ENCODE data around the gene RAD51B.

DNA sequence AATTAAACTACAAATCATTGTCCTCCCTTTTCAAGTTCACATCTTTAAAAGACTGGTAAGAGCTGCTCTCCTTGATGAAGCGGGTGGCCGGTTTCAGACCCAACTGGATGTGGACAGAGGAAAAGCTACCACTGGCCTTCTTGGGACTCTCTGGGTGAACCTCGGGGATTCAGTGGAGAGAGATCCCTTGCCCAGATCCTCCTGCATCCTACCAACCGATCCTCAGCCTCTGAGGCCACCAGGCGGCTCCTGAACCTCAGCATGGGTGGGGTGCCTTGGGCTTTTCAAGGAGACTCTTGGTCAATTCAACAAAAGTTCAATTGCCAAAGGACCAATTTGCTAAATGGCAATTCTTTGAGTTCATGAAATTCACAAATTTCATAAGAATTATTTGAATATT is 888.8 kb downstream of the RAD51B start:
- TF ChIP-seq EMX1 (CRISPR knock-in tag; IDR thresholded peaks at IDR 0.05): no peak
- no peak for TF ChIP-seq SP1 (CRISPR knock-in tag; conservative IDR thresholded peaks at IDR 0.05)
- no peak for TF ChIP-seq RELA (CRISPR knock-in tag; IDR thresholded peaks at IDR 0.05; ENCODE audit: borderline replicate concordance)
